AG10803 (cell line): Measurements from ENCODE around the gene FYB1.

Source experiments
- DNase-seq: peaks from one replicate; pipeline ENCODE4 v3.0.0; 2010; ENCODE audit warnings: low read depth
- H3K4me3 ChIP-seq: 2 replicates; pipeline ENCODE4 v1.5.1; 2011; ENCODE audit warnings: mild to moderate bottlenecking, low read length, control low read depth
- TF ChIP-seq, protein P1 (sequence below): conservative IDR thresholded peaks from 2 replicates; pipeline ENCODE4 v1.5.1; 2011; ENCODE audit warnings: mild to moderate bottlenecking, low read length, control low read depth, inconsistent platforms

Gene FYB1

DNA sequence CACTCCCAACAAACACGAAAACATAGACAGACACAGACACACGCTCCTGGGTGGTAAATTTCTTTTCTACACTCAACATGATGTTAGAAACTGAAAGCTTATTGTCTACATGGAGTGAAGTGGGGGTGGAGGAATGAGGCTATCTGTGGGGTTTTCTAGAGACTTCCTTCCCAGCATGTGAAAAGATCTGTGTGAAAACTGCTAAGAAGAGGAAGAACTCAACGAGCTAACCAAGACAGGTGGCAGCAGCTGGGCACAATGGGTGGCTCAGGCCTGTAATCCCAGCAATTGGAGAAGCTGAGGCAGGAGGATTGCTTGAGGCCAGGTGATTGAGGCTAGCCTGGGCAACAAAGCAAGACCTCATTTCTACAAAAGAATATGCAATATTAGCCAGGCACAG is 7.6 kb downstream of the FYB1 start:
- no peak for DNase-seq
- no peak overlapping the region for H3K4me3 ChIP-seq
- TF ChIP-seq, protein P1, sequence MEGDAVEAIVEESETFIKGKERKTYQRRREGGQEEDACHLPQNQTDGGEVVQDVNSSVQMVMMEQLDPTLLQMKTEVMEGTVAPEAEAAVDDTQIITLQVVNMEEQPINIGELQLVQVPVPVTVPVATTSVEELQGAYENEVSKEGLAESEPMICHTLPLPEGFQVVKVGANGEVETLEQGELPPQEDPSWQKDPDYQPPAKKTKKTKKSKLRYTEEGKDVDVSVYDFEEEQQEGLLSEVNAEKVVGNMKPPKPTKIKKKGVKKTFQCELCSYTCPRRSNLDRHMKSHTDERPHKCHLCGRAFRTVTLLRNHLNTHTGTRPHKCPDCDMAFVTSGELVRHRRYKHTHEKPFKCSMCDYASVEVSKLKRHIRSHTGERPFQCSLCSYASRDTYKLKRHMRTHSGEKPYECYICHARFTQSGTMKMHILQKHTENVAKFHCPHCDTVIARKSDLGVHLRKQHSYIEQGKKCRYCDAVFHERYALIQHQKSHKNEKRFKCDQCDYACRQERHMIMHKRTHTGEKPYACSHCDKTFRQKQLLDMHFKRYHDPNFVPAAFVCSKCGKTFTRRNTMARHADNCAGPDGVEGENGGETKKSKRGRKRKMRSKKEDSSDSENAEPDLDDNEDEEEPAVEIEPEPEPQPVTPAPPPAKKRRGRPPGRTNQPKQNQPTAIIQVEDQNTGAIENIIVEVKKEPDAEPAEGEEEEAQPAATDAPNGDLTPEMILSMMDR: no peak

- DNase-seq: no peak
- no peak overlapping the region for H3K4me3 ChIP-seq
- TF ChIP-seq, protein P1: no peak
These were observed 9.4 kb downstream of the FYB1 start for GRCh38 chr5:39209924-39210323.

- DNase-seq: no peak
- TF ChIP-seq, protein P1: no peak
- no peak overlapping the region for H3K4me3 ChIP-seq
These were observed 10.9 kb downstream of the FYB1 start for GRCh38 chr5:39208471-39208870.

- TF ChIP-seq, protein P1: no peak
- no peak overlapping the region for H3K4me3 ChIP-seq
- no peak for DNase-seq
These were observed 11.9 kb downstream of the FYB1 start for GRCh38 chr5:39207345-39208045.

GRCh38 chr5:39206630-39207321 is 12.6 kb downstream of the FYB1 start:
- no peak overlapping the region for H3K4me3 ChIP-seq
- DNase-seq: no peak
- TF ChIP-seq, protein P1: no peak

DNA sequence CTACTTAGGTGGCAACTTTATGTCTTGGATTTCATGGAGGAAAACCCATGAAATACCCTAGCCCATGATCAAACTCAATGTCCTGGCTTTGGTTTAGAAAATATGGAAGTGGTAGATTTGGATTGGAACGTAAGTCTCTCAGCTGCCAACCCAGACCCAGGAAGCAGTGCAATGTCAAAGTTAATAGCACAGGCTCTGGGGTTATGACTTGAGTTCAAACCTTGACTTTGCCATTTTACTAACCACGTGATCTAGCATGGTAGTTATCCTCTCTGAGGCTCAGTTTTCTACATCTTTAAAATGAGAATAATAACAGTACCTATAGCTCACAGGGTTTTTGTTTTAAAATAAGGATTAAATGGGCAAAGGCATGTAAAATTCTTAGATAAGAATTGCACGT is 13.8 kb downstream of the FYB1 start:
- TF ChIP-seq, protein P1: no peak
- H3K4me3 ChIP-seq: no peak overlapping the region
- DNase-seq: no peak

GRCh38 chr5:39203951-39204350 is 15.4 kb downstream of the FYB1 start:
- TF ChIP-seq, protein P1: no peak
- H3K4me3 ChIP-seq: no peak overlapping the region
- no peak for DNase-seq
